Sigmoid colon (tissue), 4 donors: ENCODE results near the gene GPR137B.

Source experiments
- EP300 ChIP-seq, 4 donors: sonication (generic); formaldehyde crosslinking; IDR thresholded peaks; one replicate each; pipeline ENCODE4 v1.6.1; 2017; ENCODE audit warnings: antibody characterized with exemption in 4 of 4
- TF ChIP-seq, protein P1 (sequence below), 4 experiments: fragments of 450-650 bp in 3 of 4; fragments of 200-600 bp in 1 of 4; IDR thresholded peaks; one replicate each; pipeline ENCODE4 v1.5.1; 2016 to 2019; ENCODE audit warnings: antibody characterized with exemption in 4 of 4, mild to moderate bottlenecking in 3 of 4, moderate library complexity in 2 of 4

GRCh38 chr1:236147068-236147467 is 4.7 kb downstream of the GPR137B start:
- TF ChIP-seq, protein P1, sequence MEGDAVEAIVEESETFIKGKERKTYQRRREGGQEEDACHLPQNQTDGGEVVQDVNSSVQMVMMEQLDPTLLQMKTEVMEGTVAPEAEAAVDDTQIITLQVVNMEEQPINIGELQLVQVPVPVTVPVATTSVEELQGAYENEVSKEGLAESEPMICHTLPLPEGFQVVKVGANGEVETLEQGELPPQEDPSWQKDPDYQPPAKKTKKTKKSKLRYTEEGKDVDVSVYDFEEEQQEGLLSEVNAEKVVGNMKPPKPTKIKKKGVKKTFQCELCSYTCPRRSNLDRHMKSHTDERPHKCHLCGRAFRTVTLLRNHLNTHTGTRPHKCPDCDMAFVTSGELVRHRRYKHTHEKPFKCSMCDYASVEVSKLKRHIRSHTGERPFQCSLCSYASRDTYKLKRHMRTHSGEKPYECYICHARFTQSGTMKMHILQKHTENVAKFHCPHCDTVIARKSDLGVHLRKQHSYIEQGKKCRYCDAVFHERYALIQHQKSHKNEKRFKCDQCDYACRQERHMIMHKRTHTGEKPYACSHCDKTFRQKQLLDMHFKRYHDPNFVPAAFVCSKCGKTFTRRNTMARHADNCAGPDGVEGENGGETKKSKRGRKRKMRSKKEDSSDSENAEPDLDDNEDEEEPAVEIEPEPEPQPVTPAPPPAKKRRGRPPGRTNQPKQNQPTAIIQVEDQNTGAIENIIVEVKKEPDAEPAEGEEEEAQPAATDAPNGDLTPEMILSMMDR (IDR thresholded peaks at IDR 0.05) = no peak
- TF ChIP-seq EP300 (IDR thresholded peaks at IDR 0.05) = no peak
